Trophoblast cell (in vitro differentiated cells and primary cell): ENCODE measurements around the gene EVI5L.

Experiments used
- DNase-seq, 2 donors: peaks; one replicate each; pipeline ENCODE4 v3.0.0-alpha.2; 2016
- H2AFZ ChIP-seq: 2 replicates; pipeline ENCODE4 v1.6.1; 2013; ENCODE audit warnings: low read length, moderate library complexity, mild to moderate bottlenecking; ENCODE audit not compliant: insufficient read depth, poor library complexity
- H2AK5ac ChIP-seq: 2 replicates; pipeline ENCODE4 v1.6.1; 2013; ENCODE audit warnings: mild to moderate bottlenecking, low read length
- H2BK120ac ChIP-seq: 2 replicates; pipeline ENCODE4 v1.6.1; 2013; ENCODE audit warnings: low read length, mild to moderate bottlenecking, moderate library complexity; ENCODE audit not compliant: insufficient read depth, poor library complexity
- H2BK12ac ChIP-seq: 2 replicates; pipeline ENCODE4 v1.6.1; 2013; ENCODE audit warnings: mild to moderate bottlenecking, low read length, moderate library complexity
- H2BK5ac ChIP-seq: 2 replicates; pipeline ENCODE4 v1.6.1; 2013; ENCODE audit warnings: low read length, low read depth, moderate library complexity, mild to moderate bottlenecking; ENCODE audit not compliant: poor library complexity
- H3K14ac ChIP-seq: 2 replicates; pipeline ENCODE4 v1.6.1; 2013; ENCODE audit warnings: mild to moderate bottlenecking, low read length
- H3K18ac ChIP-seq: 2 replicates; pipeline ENCODE4 v1.6.1; 2013; ENCODE audit warnings: mild to moderate bottlenecking, low read length
- H3K23ac ChIP-seq: 2 replicates; pipeline ENCODE4 v1.6.1; 2013; ENCODE audit warnings: low read length
- H3K27ac ChIP-seq: 2 replicates; pipeline ENCODE4 v1.5.1; 2013; ENCODE audit warnings: low read depth, mild to moderate bottlenecking, inconsistent platforms, low read length, moderate library complexity
- H3K27me3 ChIP-seq: 2 replicates; pipeline ENCODE4 v1.6.1; 2013; ENCODE audit warnings: inconsistent platforms, mild to moderate bottlenecking, low read length, moderate library complexity; ENCODE audit not compliant: insufficient read depth
- H3K36me3 ChIP-seq, 2 experiments: 1 replicate in 1 of 2; 2 replicates in 1 of 2; pipeline ENCODE4 v1.6.1; 2013; ENCODE audit warnings: low read length in 2 of 2, mild to moderate bottlenecking in 2 of 2, moderate library complexity in 1 of 2; ENCODE audit not compliant: insufficient read depth in 2 of 2, control insufficient read depth in 1 of 2
- H3K4ac ChIP-seq: 2 replicates; pipeline ENCODE4 v1.6.1; 2013; ENCODE audit warnings: low read depth, mild to moderate bottlenecking, low read length, moderate library complexity
- H3K4me1 ChIP-seq, 2 experiments: 1 replicate in 1 of 2; 2 replicates in 1 of 2; pipeline ENCODE4 v1.6.1; 2013; ENCODE audit warnings: low read length in 2 of 2, mild to moderate bottlenecking in 2 of 2, moderate library complexity in 1 of 2; ENCODE audit not compliant: insufficient read depth in 2 of 2, control insufficient read depth in 1 of 2
- H3K4me2 ChIP-seq: 2 replicates; pipeline ENCODE4 v1.6.1; 2013; ENCODE audit warnings: inconsistent platforms, mild to moderate bottlenecking, low read length, moderate library complexity
- H3K4me3 ChIP-seq: 2 replicates; pipeline ENCODE4 v1.5.1; 2013; ENCODE audit warnings: mild to moderate bottlenecking, low read depth, low read length, inconsistent platforms
- H3K79me1 ChIP-seq: one replicate; pipeline ENCODE4 v1.6.1; 2013; ENCODE audit warnings: low read length
- H3K79me2 ChIP-seq: 2 replicates; pipeline ENCODE4 v1.6.1; 2013; ENCODE audit warnings: low read length, mild to moderate bottlenecking; ENCODE audit not compliant: control insufficient read depth, insufficient read depth, poor library complexity
- H3K9ac ChIP-seq: 2 replicates; pipeline ENCODE4 v1.6.1; 2013; ENCODE audit warnings: mild to moderate bottlenecking, low read length
- H3K9me3 ChIP-seq: 2 replicates; pipeline ENCODE4 v1.6.1; 2013; ENCODE audit warnings: low read depth, mild to moderate bottlenecking, control low read depth, inconsistent platforms, low read length; ENCODE audit not compliant: insufficient read depth
- H4K12ac ChIP-seq: 2 replicates; pipeline ENCODE4 v1.6.1; 2013; ENCODE audit warnings: low read depth, mild to moderate bottlenecking, low read length, moderate library complexity
- H4K8ac ChIP-seq: 2 replicates; pipeline ENCODE4 v1.6.1; 2013; ENCODE audit warnings: low read depth, mild to moderate bottlenecking, low read length, moderate library complexity
- H4K91ac ChIP-seq: one replicate; pipeline ENCODE4 v1.6.1; 2013; ENCODE audit warnings: low read depth, mild to moderate bottlenecking, low read length, moderate library complexity
- WGBS: extraction: QIAGEN DNeasy Blood & Tissue Kit; methylation state at CpG from one replicate; pipeline ENCODE4 v1.1.7; 2013; ENCODE audit warnings: missing lambda C conversion rate; ENCODE audit not compliant: insufficient read length, insufficient coverage; ENCODE audit errors: extremely low coverage; 5-methylcytosine and 5-hydroxymethylcytosine counted together

EVI5L gene

GRCh38 chr19:7844405-7844804, 14.4 kb downstream of the EVI5L start:
- no peak overlapping the region for H4K12ac ChIP-seq
- no peaks in the 10 kb centered on the region for H3K27me3 ChIP-seq
- no peak overlapping the region for H3K18ac ChIP-seq
- no peak overlapping the region for H3K4me2 ChIP-seq
- H3K4me1 ChIP-seq, result no peaks in the 10 kb centered on the region
- no peak overlapping the region for H2BK5ac ChIP-seq
- H4K8ac ChIP-seq, result no peak overlapping the region
- no peak overlapping the region for H3K23ac ChIP-seq
- H3K36me3 ChIP-seq, result no peaks in the 10 kb centered on the region
- H3K27ac ChIP-seq, result no peak overlapping the region
- H4K91ac ChIP-seq, result no peak overlapping the region
- no CpG with 5 or more reads among the region's 5 CpGs for WGBS
- no peaks in the 10 kb centered on the region for H3K79me1 ChIP-seq
- H3K9ac ChIP-seq, result no peak overlapping the region
- no peak overlapping the region for H2BK12ac ChIP-seq
- H3K9me3 ChIP-seq, result peaks cover 9% of the 10 kb centered on the region
- no peak overlapping the region for H3K14ac ChIP-seq
- H2BK120ac ChIP-seq, result no peak overlapping the region
- H3K4me3 ChIP-seq, result no peak overlapping the region
- H2AK5ac ChIP-seq, result no peak overlapping the region
- no peaks in the 10 kb centered on the region for H3K79me2 ChIP-seq
- H2AFZ ChIP-seq, result no peak overlapping the region
- DNase-seq, result no peak
- no peak overlapping the region for H3K4ac ChIP-seq

GRCh38 chr19:7844951-7845350, 14.9 kb downstream of the EVI5L start:
- no peak overlapping the region for H2BK12ac ChIP-seq
- no peak overlapping the region for H4K12ac ChIP-seq
- H3K14ac ChIP-seq, result no peak overlapping the region
- H3K9ac ChIP-seq, result no peak overlapping the region
- no peak overlapping the region for H4K91ac ChIP-seq
- H4K8ac ChIP-seq, result no peak overlapping the region
- no peak overlapping the region for H2BK120ac ChIP-seq
- H3K4me1 ChIP-seq, result no peaks in the 10 kb centered on the region
- peaks cover 9% of the 10 kb centered on the region for H3K9me3 ChIP-seq
- H3K4me3 ChIP-seq, result no peak overlapping the region
- no peak overlapping the region for H3K4ac ChIP-seq
- H3K27me3 ChIP-seq, result no peaks in the 10 kb centered on the region
- H2AK5ac ChIP-seq, result no peak overlapping the region
- H3K79me1 ChIP-seq, result no peaks in the 10 kb centered on the region
- no peak overlapping the region for H3K4me2 ChIP-seq
- no CpG with 5 or more reads among the region's 10 CpGs for WGBS
- H3K36me3 ChIP-seq, result no peaks in the 10 kb centered on the region
- H2AFZ ChIP-seq, result no peak overlapping the region
- H3K23ac ChIP-seq, result no peak overlapping the region
- no peak overlapping the region for H3K18ac ChIP-seq
- no peak for DNase-seq
- H2BK5ac ChIP-seq, result no peak overlapping the region
- no peaks in the 10 kb centered on the region for H3K79me2 ChIP-seq
- no peak overlapping the region for H3K27ac ChIP-seq

GRCh38 chr19:7845390-7846154, 15.6 kb downstream of the EVI5L start:
- H3K4me2 ChIP-seq, result no peak overlapping the region
- H2AFZ ChIP-seq, result no peak overlapping the region
- H2BK120ac ChIP-seq, result no peak overlapping the region
- no peak overlapping the region for H3K4ac ChIP-seq
- H3K79me2 ChIP-seq, result no peaks in the 10 kb centered on the region
- no peaks in the 10 kb centered on the region for H3K79me1 ChIP-seq
- no peak overlapping the region for H4K8ac ChIP-seq
- H3K27ac ChIP-seq, result no peak overlapping the region
- H2BK12ac ChIP-seq, result no peak overlapping the region
- H3K18ac ChIP-seq, result no peak overlapping the region
- H3K9ac ChIP-seq, result no peak overlapping the region
- no CpG with 5 or more reads among the region's 20 CpGs for WGBS
- H3K9me3 ChIP-seq, result peaks cover 9% of the 10 kb centered on the region
- H4K91ac ChIP-seq, result no peak overlapping the region
- H3K4me1 ChIP-seq, result no peaks in the 10 kb centered on the region
- no peak for DNase-seq
- no peak overlapping the region for H2BK5ac ChIP-seq
- H4K12ac ChIP-seq, result no peak overlapping the region
- no peak overlapping the region for H3K14ac ChIP-seq
- no peaks in the 10 kb centered on the region for H3K36me3 ChIP-seq
- no peak overlapping the region for H3K4me3 ChIP-seq
- H2AK5ac ChIP-seq, result no peak overlapping the region
- H3K23ac ChIP-seq, result no peak overlapping the region
- H3K27me3 ChIP-seq, result no peaks in the 10 kb centered on the region

GRCh38 chr19:7846155-7846646, 16.2 kb downstream of the EVI5L start:
- Histone ChIP-seq H2AFZ (no peak overlapping the region), H3K4ac (no peak overlapping the region), H2BK5ac (no peak overlapping the region), H3K36me3 (no peaks in the 10 kb centered on the region), H4K91ac (no peak overlapping the region), H3K4me3 (no peak overlapping the region), H4K12ac (no peak overlapping the region), H3K27ac (no peak overlapping the region), H3K4me2 (no peak overlapping the region), H4K8ac (no peak overlapping the region), H3K23ac (no peak overlapping the region), H3K4me1 (no peaks in the 10 kb centered on the region), H2AK5ac (no peak overlapping the region), H2BK120ac (no peak overlapping the region), H3K27me3 (no peaks in the 10 kb centered on the region), H3K9me3 (peaks cover 9% of the 10 kb centered on the region), H3K79me2 (no peaks in the 10 kb centered on the region), H3K18ac (no peak overlapping the region), H3K14ac (no peak overlapping the region), H2BK12ac (no peak overlapping the region), H3K9ac (no peak overlapping the region), H3K79me1 (no peaks in the 10 kb centered on the region)
- DNase-seq, result no peak
- WGBS, result no CpG with 5 or more reads among the region's 19 CpGs
